Activated CD4-positive, alpha-beta T cell treated with anti-CD3 and anti-CD28 coated beads, Interleukin-2, amount 10 ng/mL, durations not matched to agents 24 days and 14 days (primary cell): ENCODE results near the gene ZPLD1. TPM values are rescaled to one million over a fixed set of nuclear protein-coding genes. Genes with fewer than 3 reads are reported as not detected.

Source experiments
- DNase-seq: peaks from one replicate; pipeline ENCODE4 v3.0.0; 2022
- H3K27ac Mint-ChIP-seq: one replicate; pipeline ENCODE4 v1.8.0; 2022; ENCODE audit warnings: mild to moderate bottlenecking, mixed read lengths
- H3K27me3 Mint-ChIP-seq: one replicate; pipeline ENCODE4 v1.8.0; 2022; ENCODE audit warnings: mixed read lengths
- H3K36me3 Mint-ChIP-seq: one replicate; pipeline ENCODE4 v1.8.0; 2022; ENCODE audit warnings: low read depth, mild to moderate bottlenecking, mixed read lengths
- H3K4me1 Mint-ChIP-seq: one replicate; pipeline ENCODE4 v1.8.0; 2021; ENCODE audit warnings: mixed read lengths
- H3K4me3 Mint-ChIP-seq: one replicate; pipeline ENCODE4 v1.8.0; 2022; ENCODE audit warnings: mild to moderate bottlenecking, moderate library complexity, mixed read lengths
- H3K9me3 Mint-ChIP-seq: one replicate; pipeline ENCODE4 v1.8.0; 2021; ENCODE audit warnings: mixed read lengths
- intact Hi-C: fragments of 100-400 bp; cut with micrococcal nuclease; formaldehyde crosslinking; loops from one replicate; pipeline ENCODE4 v1.15.1; 2023
- total RNA-seq: library from RNA; stranded (reverse); gene quantifications from 2 replicates; pipeline ENCODE4 v1.2.3, GENCODE V29; 2022

ZPLD1 gene
- not detected in 2 replicates for total RNA-seq

DNA sequence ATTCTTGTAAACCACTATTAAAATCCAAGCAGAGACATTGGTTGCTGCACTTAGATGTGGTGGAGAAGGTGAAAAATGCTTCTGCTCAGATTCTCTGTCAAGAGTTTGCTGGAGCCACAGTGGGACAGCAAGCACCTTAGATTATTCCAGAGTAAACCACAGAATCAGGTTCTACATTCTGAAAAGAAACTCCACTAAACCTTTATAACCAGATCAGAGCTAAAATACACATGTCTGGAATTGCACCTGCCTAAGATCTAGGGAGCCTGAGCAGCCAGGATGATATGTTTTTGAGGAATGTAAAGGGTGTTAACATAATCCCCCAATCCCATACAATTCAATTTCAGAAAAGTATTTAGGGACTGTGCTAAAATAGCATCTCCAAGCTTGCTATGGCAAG lies at the start of gene ZPLD1:
Gene ZPLD1, plus strand, starts transcription at position 301 of the 400 bp plus-strand sequence. CDS start 3,473 bp downstream, outside the sequence.
- no peaks in the 10 kb centered on the region for H3K36me3 Mint-ChIP-seq
- no peak for DNase-seq
- H3K4me3 Mint-ChIP-seq, result no peak within 1 kb of the TSS
- no peaks in the 10 kb centered on the region for H3K4me1 Mint-ChIP-seq
- intact Hi-C loops, result no loop called here
- peaks cover 6% of the 10 kb centered on the region for H3K27me3 Mint-ChIP-seq
- no peak within 1 kb of the TSS for H3K27ac Mint-ChIP-seq
- H3K9me3 Mint-ChIP-seq, result no peaks in the 10 kb centered on the region

DNA sequence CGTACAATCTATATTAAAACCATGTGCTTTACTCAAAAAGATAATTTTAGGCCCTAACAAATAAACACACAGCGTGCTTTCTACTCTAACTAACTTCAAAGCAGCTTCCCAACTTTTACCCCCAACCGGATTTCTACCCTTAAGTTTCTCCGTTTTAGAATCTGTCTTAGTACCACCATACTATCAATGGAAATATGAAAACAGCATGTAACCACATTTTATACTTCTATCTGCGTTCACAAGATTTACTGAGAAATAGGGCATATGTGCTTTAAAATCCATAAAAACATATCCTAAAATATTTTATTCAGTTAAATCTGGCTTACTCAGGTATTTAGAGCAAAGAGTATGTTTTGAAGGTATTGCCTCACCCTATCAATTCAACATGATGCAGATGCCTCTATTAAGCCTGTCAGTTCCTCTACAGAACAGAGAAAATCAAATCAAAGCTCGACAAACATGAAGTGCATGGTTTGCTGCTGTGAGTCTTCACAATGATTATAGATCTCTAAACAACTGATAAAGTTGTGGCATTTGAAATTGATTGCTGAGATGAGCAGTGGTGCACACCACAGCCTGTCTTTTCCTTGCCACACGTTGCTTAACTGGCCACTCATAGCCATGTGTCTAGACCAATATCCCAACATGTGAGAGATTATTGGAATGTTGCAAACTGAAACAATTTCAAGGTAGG lies 44.5 kb upstream of the ZPLD1 start:
- Mint-ChIP-seq H3K9me3 (no peaks in the 10 kb centered on the region), H3K4me3 (no peak overlapping the region), H3K36me3 (no peaks in the 10 kb centered on the region), H3K27me3 (peaks cover 4% of the 10 kb centered on the region), H3K27ac (no peak overlapping the region), H3K4me1 (no peaks in the 10 kb centered on the region)
- intact Hi-C loops, result no loop called here
- no peak for DNase-seq

DNA sequence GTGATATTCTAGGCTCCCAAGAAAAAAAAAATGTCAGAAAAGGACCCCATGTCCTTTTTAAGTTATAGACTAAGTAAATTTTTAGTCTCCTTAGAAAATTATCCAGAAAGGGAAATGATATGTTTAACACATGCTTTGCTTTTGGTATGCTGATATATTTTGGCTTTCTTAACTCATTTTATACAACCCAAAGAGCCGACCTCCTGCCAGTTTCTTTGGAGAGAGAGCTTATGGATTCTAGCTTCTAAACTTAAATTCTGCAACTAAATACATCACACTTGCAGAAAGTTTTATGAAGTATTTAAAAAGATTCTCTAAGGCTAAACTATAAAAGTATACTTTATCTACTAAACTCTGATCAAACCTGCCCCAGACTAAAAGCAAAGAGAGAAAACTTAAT lies 43.9 kb upstream of the ZPLD1 start:
- no peaks in the 10 kb centered on the region for H3K4me1 Mint-ChIP-seq
- peaks cover 4% of the 10 kb centered on the region for H3K27me3 Mint-ChIP-seq
- intact Hi-C loops, result no loop called here
- H3K36me3 Mint-ChIP-seq, result no peaks in the 10 kb centered on the region
- no peaks in the 10 kb centered on the region for H3K9me3 Mint-ChIP-seq
- no peak overlapping the region for H3K27ac Mint-ChIP-seq
- DNase-seq, result no peak
- no peak overlapping the region for H3K4me3 Mint-ChIP-seq

DNA sequence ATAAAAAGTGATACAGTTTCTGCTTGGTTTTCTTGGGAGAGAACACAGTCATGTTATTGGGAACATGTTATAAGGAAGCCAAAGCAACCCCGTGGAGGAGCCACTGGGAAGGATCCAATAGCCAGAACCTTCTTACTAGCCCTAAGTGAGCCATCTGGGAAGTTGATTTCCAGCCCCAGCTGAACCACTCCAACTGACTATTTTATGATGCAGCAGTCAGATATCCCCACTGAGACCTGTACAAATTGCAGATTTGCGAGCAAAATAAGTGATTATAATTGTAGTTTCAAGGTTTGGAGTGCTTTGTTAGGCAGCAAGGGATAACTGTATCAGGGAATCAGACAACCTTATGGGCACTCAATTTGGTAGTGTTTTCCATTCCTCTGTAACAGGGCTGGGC lies 43.3 kb upstream of the ZPLD1 start:
- Mint-ChIP-seq H3K27me3 (peaks cover 4% of the 10 kb centered on the region), H3K36me3 (no peaks in the 10 kb centered on the region), H3K27ac (no peak overlapping the region), H3K4me3 (no peak overlapping the region), H3K9me3 (no peaks in the 10 kb centered on the region), H3K4me1 (no peaks in the 10 kb centered on the region)
- DNase-seq, result no peak
- intact Hi-C loops, result no loop called here

DNA sequence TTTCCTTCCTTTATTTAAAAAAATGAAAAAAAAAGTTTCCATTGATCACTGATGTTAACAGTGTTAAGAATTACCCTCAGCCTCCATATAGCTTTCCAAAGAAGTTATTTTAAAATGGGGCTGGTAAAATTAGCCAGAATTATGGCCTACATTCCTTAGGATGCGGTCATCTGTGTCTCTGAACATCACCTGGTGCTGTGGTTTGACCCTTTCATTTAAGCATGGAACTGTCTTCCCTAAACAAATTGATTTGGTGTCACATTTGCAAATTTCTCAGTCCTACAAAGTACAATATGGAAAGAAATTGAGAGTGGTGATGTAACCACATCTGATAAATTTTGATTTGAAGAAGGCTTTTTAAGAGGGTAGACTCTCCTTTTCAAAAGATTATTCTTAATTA lies 40.3 kb upstream of the ZPLD1 start:
- peaks cover 4% of the 10 kb centered on the region for H3K27me3 Mint-ChIP-seq
- H3K36me3 Mint-ChIP-seq, result no peaks in the 10 kb centered on the region
- intact Hi-C loops, result no loop called here
- H3K4me1 Mint-ChIP-seq, result no peaks in the 10 kb centered on the region
- no peak overlapping the region for H3K4me3 Mint-ChIP-seq
- H3K27ac Mint-ChIP-seq, result no peak overlapping the region
- no peak for DNase-seq
- H3K9me3 Mint-ChIP-seq, result no peaks in the 10 kb centered on the region

DNA sequence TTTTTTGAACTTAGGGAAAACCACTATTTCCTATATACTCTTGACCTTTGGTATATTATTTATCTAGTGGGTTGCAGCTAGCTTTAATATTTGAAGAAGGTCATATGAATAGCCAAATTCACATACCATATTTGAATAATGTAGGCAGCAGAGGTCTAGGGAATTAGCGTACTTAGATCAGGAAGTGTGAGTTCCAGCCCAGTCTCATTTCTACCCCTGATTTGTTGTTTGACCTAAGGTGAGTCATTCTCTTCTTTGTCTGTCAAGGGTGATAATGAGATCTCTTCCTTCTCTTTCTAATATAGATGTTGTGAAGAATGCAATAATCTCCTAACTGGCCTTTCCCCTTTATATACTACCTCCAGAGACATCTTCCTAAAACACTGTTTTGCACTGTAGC lies 36.6 kb upstream of the ZPLD1 start:
- Mint-ChIP-seq H3K4me1 (no peaks in the 10 kb centered on the region), H3K4me3 (no peak overlapping the region), H3K9me3 (no peaks in the 10 kb centered on the region), H3K27me3 (peaks cover 6% of the 10 kb centered on the region), H3K36me3 (no peaks in the 10 kb centered on the region), H3K27ac (no peak overlapping the region)
- intact Hi-C loops, result no loop called here
- DNase-seq, result no peak

DNA sequence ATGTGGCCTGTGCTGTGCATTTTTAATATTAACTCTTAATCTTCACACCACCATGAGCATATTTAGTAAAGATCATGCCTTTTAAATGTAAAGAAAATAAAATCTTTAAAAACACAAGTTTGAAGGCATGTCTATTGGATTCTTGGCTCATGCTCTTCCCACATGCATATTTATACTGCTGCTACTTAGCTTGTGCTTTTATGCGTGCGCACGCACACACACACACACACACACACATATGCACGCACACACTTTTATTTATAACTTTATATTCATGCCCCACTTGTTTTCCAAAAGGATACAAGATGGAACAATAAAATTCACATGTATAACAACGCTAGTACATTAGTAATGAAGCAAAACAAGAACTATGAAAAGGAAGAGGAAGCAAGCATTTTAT lies 36.1 kb upstream of the ZPLD1 start:
- no peak for DNase-seq
- Mint-ChIP-seq H3K27ac (no peak overlapping the region), H3K27me3 (peaks cover 6% of the 10 kb centered on the region), H3K4me1 (no peaks in the 10 kb centered on the region), H3K9me3 (no peaks in the 10 kb centered on the region), H3K36me3 (no peaks in the 10 kb centered on the region), H3K4me3 (no peak overlapping the region)
- intact Hi-C loops, result no loop called here

DNA sequence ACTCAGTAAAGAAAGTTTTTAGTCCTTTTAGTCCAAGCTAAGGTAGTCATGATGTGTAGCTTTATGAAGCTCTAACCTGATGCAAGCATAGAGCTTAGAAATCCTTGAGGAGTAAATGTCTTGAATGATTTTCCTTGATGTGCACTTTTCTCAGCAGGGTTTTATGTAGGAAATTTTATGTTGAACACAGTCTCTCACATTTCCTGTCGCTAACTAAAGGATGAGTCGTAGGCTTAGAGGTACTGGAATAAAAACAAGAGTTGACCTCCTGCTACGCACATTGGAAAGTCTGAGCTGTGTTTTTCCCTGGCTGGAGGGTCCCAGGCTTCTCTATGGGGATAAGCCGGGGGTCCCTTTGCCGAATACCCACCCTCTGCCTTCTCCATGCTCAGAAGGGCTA lies 34.7 kb upstream of the ZPLD1 start:
- Mint-ChIP-seq H3K27ac (no peak overlapping the region), H3K36me3 (no peaks in the 10 kb centered on the region), H3K27me3 (peaks cover 3% of the 10 kb centered on the region), H3K4me1 (no peaks in the 10 kb centered on the region), H3K9me3 (no peaks in the 10 kb centered on the region), H3K4me3 (no peak overlapping the region)
- intact Hi-C loops, result no loop called here
- DNase-seq, result no peak

DNA sequence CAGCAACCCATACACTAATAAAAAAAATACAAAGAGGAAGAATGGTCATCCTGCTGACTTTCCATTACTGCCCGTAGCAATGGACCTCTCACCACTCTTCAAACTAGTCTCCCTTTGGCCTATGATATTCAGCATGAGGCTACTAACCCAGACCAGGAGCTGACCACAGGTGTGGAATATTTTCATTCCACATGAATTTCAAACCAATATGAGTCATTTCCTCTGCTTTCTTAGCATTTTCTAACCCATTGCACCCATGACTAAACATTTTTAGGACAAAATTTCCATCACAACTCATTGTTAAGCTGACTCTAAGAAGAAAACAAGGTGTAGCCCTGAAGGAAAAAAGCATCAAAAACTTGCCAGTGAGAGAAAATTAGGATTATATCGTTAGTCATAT lies 34.0 kb upstream of the ZPLD1 start:
- H3K36me3 Mint-ChIP-seq, result no peaks in the 10 kb centered on the region
- no peaks in the 10 kb centered on the region for H3K9me3 Mint-ChIP-seq

DNA sequence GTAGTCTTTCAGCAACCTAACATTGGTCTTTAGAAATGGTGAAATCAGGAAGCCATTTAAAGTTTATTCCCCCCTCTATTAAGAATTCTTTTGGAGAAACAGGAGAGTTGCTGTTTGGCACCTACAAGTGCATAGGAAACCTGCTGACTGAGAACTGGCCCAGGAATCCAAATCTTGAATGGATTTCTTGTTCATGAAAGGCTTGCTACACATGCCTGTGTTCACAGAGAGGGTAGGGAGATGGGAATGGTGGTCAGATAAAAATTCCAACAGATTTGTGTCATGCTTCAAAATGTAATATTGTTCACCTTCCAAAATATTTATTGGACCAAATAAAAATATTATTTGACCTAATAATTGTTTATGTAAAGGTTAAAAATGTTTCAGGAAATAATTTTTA lies 24.2 kb upstream of the ZPLD1 start:
- intact Hi-C loops, result no loop called here
- Mint-ChIP-seq H3K36me3 (no peaks in the 10 kb centered on the region), H3K27me3 (peaks cover 14% of the 10 kb centered on the region), H3K4me1 (peaks cover 3% of the 10 kb centered on the region), H3K4me3 (no peak overlapping the region), H3K9me3 (no peaks in the 10 kb centered on the region), H3K27ac (no peak overlapping the region)
- DNase-seq, result no peak

More for the DNA sequence above, 34.0 kb upstream of the ZPLD1 start:
- no peak overlapping the region for H3K27ac Mint-ChIP-seq
- no peak for DNase-seq
- H3K4me1 Mint-ChIP-seq, result no peaks in the 10 kb centered on the region
- intact Hi-C loops, result no loop called here
- H3K27me3 Mint-ChIP-seq, result peaks cover 3% of the 10 kb centered on the region
- H3K4me3 Mint-ChIP-seq, result no peak overlapping the region

DNA sequence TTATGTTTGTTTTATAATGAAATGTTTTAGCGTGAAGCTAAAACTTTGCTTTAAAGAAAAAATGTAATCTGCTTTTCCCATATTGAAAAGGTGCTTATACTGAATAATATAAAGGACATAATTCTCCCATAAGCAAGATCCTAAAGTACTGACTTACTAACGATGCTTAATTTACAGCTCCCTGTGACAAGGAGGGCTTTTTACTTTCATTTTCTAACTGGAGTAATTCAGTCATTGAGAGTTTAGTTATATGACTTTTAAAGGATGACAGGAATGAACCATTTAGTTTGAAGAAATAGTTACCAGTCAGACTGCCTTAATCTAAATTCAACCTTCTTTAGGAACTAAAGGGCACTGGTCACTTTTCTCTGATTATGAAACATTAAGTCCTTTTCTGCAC lies 19.3 kb upstream of the ZPLD1 start:
- intact Hi-C loops, result no loop called here
- Mint-ChIP-seq H3K4me3 (peak overlapping the region; percentile 62), H3K27me3 (peaks cover 3% of the 10 kb centered on the region), H3K4me1 (peaks cover 6% of the 10 kb centered on the region), H3K27ac (no peak overlapping the region), H3K36me3 (no peaks in the 10 kb centered on the region), H3K9me3 (no peaks in the 10 kb centered on the region)
- no peak for DNase-seq

DNA sequence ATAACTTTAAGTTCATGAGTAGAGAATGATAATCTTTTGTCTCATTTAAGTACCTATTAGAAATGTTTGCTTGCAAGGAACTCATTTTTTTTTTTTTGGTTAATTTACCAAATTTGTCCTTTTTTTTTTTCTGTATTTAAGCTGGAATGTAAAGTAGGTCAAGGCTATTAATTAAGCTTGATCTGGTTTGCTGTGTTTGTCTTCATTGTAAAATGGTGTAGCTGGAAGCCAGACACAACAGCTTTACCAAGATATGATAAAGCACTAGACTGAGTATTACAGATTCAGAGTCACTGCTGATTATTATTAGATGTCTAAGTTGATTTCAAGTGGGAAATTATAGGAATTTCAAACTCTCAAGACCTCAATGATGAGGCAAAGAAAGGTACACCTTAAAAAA lies 15.0 kb upstream of the ZPLD1 start:
- H3K9me3 Mint-ChIP-seq, result no peaks in the 10 kb centered on the region
- H3K4me3 Mint-ChIP-seq, result no peak overlapping the region
- DNase-seq, result no peak
- peaks cover 3% of the 10 kb centered on the region for H3K27me3 Mint-ChIP-seq
- no peak overlapping the region for H3K27ac Mint-ChIP-seq
- intact Hi-C loops, result no loop called here
- no peaks in the 10 kb centered on the region for H3K36me3 Mint-ChIP-seq
- H3K4me1 Mint-ChIP-seq, result peaks cover 6% of the 10 kb centered on the region

DNA sequence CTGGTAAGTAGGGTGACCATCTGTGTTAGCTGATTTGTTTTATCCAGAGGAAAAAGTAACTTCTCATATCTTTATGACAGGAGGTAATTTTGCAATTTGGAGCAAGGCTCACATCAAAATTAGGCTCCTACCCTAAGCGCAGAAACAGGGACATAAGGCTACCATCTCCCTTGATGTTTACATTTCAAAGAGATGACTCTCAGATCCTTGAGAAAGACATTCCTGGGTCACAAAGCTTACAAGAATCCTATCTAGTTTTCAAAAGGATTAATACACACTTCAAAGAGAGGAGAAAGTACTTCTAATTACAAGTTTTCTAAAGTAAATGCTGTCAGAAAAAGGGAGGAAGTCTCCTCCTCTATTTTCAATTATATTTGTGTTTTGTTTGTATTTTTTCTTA lies 7.0 kb downstream of the ZPLD1 start:
- H3K27me3 Mint-ChIP-seq, result peaks cover 7% of the 10 kb centered on the region
- H3K9me3 Mint-ChIP-seq, result no peaks in the 10 kb centered on the region
- intact Hi-C loops, result no loop called here
- H3K4me3 Mint-ChIP-seq, result no peak overlapping the region
- DNase-seq, result no peak
- no peaks in the 10 kb centered on the region for H3K36me3 Mint-ChIP-seq
- no peak overlapping the region for H3K27ac Mint-ChIP-seq
- H3K4me1 Mint-ChIP-seq, result no peaks in the 10 kb centered on the region

DNA sequence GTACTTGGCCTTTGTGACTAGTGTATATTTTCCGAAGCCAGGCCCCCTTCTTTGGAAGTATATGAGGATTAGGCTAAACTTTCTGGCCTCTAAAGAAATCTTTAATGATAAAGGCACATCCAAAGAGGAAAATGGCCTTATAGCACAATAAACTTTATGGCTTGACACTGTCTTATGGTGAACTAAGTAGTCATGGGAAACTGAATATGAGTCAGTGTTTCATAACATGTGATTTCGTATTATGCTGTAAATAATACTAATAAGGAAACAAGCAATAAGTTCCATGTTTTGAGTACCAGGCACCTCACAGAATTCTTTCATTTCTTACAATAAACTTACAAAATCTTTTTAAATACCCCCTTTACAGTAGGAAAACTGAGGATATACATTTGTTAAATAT lies 8.2 kb downstream of the ZPLD1 start:
- intact Hi-C loops, result no loop called here
- H3K9me3 Mint-ChIP-seq, result no peaks in the 10 kb centered on the region
- no peak overlapping the region for H3K27ac Mint-ChIP-seq
- H3K4me3 Mint-ChIP-seq, result no peak overlapping the region
- DNase-seq, result no peak
- H3K36me3 Mint-ChIP-seq, result no peaks in the 10 kb centered on the region
- peaks cover 7% of the 10 kb centered on the region for H3K27me3 Mint-ChIP-seq
- H3K4me1 Mint-ChIP-seq, result no peaks in the 10 kb centered on the region

DNA sequence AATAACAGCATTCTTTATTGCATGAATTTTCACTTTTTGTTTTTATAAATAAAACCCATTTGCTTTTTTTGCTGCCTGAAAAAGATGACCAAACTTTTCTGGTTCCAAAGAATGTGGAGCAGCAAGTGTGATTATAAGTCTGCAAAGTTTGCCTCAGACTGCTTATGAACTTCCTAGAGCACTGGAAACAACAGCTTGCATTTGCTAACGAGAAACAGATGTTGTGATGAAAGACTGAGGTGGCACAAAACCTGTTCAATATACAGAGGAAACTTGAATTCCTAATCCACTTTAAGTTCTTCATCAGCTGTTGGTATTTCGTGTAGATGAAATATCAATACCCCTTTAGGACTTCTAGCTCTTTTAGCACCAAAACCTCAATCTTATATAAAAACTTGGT lies 9.3 kb downstream of the ZPLD1 start:
- H3K36me3 Mint-ChIP-seq, result no peaks in the 10 kb centered on the region
- no peak for DNase-seq
- no peak overlapping the region for H3K4me3 Mint-ChIP-seq
- peaks cover 3% of the 10 kb centered on the region for H3K27me3 Mint-ChIP-seq
- no peaks in the 10 kb centered on the region for H3K9me3 Mint-ChIP-seq
- no peaks in the 10 kb centered on the region for H3K4me1 Mint-ChIP-seq
- H3K27ac Mint-ChIP-seq, result no peak overlapping the region
- intact Hi-C loops, result no loop called here
